ENCODE data around the gene UTP4. TPM values are rescaled to one million over a fixed set of nuclear protein-coding genes. Genes with fewer than 3 reads are reported as not detected.
"Not testable (repeated sequence)": the region's sequence is repeated elsewhere in the genome, so short reads cannot be mapped to it uniquely, and the experiment has no call there.

Gene UTP4
- polyA plus RNA-seq, 6 donors from 2014 or later, result 45.1 to 103 (median 58.6) TPM

- not testable (repeated sequence) for ATAC-seq (ENCODE audit: low read depth in 2 of 2); H3K36me3 Mint-ChIP-seq
These were observed 7.5 kb upstream of the UTP4 start for GRCh38 chr16:69124961-69125360.

GRCh38 chr16:69126221-69126620 is 6.2 kb upstream of the UTP4 start:
- H3K27me3 Mint-ChIP-seq, result no peaks in the 10 kb centered on the region
- peak overlapping the region in 1 of 8 donors; percentile 18 for H3K4me3 Mint-ChIP-seq
- peaks cover 20 to 47% (median 21%) of the 10 kb centered on the region in 3 donors for H3K4me1 Mint-ChIP-seq
- ATAC-seq (ENCODE audit: low read depth in 2 of 2), result no peak
- DNase-seq, result no peak
- no peak overlapping the region for H3K27ac Mint-ChIP-seq
- peaks cover 0 to 4% of the 10 kb centered on the region in 2 donors for H3K36me3 Mint-ChIP-seq
- H3K9me3 Mint-ChIP-seq, result no peaks in the 10 kb centered on the region

More at GRCh38 chr16:69124961-69125360, 7.5 kb upstream of the UTP4 start:
- H3K27me3 Mint-ChIP-seq, H3K27ac Mint-ChIP-seq, H3K4me3 Mint-ChIP-seq, DNase-seq, H3K9me3 Mint-ChIP-seq: not testable (repeated sequence)
- H3K4me1 Mint-ChIP-seq, result peaks cover 14 to 41% (median 16%) of the 10 kb centered on the region in 3 donors

DNA sequence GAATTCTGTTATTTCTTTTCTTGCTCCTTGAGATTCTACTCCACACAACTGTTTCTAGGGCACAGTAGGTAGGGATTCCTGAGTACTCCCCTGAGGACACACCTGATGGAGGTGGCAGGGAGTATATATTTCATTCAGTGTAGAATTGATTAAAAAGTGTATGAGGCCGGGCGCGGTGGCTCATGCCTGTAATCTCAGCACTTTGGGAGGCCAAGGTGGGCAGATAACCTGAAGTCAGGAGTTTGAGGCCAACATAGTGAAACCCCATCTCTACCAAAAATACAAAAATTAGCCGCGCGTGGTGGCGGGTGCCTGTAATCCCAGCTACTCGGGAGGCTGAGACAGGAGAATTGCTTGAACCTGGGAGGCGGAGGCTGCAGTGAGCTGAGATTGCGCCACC is 5.6 kb upstream of the UTP4 start:
- not testable (repeated sequence) for H3K27me3 Mint-ChIP-seq; H3K9me3 Mint-ChIP-seq; H3K4me3 Mint-ChIP-seq; DNase-seq; H3K36me3 Mint-ChIP-seq; ATAC-seq (ENCODE audit: low read depth in 2 of 2)
- Mint-ChIP-seq H3K27ac (peak overlapping the region in 2 of 6 donors; percentile 65 to 74), H3K4me1 (peaks cover 25 to 49% (median 27%) of the 10 kb centered on the region in 3 donors)

DNA sequence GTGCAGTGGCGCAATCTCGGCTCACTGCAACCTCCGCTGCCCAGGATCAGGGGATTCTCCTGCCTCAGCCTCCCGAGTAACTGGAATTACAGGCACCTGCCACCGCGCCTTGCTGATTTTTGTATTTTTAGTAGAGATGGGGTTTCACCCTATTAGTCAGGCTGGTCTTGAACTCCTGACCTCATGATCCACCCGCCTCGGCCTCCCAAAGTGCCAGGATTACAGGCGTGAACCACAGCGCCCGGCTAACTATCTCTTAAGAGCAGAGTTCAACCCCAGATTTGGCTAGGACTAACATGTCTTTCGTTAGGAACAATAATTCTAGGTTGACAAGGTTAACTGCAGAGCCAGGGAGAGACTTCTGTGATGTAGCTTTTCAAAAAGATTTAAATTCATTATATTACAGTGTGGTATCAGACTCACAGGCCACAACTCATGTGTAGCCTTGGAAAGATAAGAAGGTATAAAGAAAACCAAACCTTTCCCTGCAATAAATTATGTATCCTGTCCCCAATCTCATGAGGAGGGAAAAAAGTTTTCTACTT is 4.4 kb upstream of the UTP4 start:
- H3K27ac Mint-ChIP-seq, result no peak overlapping the region
- H3K36me3 Mint-ChIP-seq, result peaks cover 0 to 4% of the 10 kb centered on the region in 2 donors
- H3K4me3 Mint-ChIP-seq, result no peak overlapping the region
- no peaks in the 10 kb centered on the region for H3K27me3 Mint-ChIP-seq
- peaks cover 29 to 55% (median 32%) of the 10 kb centered on the region in 3 donors for H3K4me1 Mint-ChIP-seq
- ATAC-seq (ENCODE audit: low read depth in 2 of 2), result no peak
- H3K9me3 Mint-ChIP-seq, result no peaks in the 10 kb centered on the region
- no peak for DNase-seq

- Mint-ChIP-seq H3K4me1 (peaks cover 40 to 66% (median 45%) of the 10 kb centered on the region in 3 donors), H3K4me3 (peak overlapping the region in 6 of 8 donors; percentile 81 to 99 (median 94)), H3K27ac (peak overlapping the region in 4 of 6 donors; percentile 4 to 96 (median 76)), H3K9me3 (no peaks in the 10 kb centered on the region), H3K36me3 (peaks cover 0 to 4% of the 10 kb centered on the region in 2 donors), H3K27me3 (no peaks in the 10 kb centered on the region)
- DNase-seq (no peak), ATAC-seq (ENCODE audit: low read depth in 2 of 2) (no peak)
These were observed 2.0 kb upstream of the UTP4 start for GRCh38 chr16:69130461-69130860.

DNA sequence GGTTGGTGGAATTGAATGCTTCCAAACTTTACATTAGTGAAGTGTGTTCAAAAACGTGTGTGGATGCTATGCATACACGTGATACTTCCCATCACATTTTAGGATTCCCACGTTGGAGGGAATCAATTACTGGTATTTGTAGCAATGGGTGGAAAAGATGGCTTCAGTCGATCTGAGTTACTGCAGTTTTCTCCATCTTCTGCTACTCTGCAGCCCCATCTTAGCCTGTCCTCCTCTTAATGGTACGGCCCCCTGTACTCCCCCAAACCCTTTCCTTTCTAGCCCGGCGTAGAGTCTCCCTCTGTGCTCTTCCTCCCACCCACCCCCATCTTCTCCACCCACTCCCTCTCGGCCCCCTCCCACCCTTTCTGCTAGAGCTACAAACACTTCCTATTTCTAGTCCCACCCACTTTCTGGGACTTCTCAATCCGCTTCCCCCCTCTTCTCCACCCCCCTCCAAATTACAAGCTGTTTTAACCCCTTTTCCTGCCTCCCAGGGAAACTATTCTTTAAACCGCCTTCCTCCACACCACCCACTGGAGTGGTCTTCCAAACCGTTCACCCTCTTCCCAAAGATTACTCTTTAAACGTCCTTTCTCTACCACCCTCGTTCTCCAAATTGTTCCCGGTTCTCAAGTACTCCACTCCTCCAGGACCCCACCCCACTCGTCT is 1.1 kb upstream of the UTP4 start:
- peaks cover 37 to 62% (median 45%) of the 10 kb centered on the region in 3 donors for H3K4me1 Mint-ChIP-seq
- H3K27ac Mint-ChIP-seq, result peak overlapping the region; percentile 93 to 97 (median 96)
- ATAC-seq (ENCODE audit: low read depth in 2 of 2), result peak; percentile 29
- H3K9me3 Mint-ChIP-seq, result no peaks in the 10 kb centered on the region
- DNase-seq, result peak; percentile 50
- H3K4me3 Mint-ChIP-seq, result peak overlapping the region; percentile 81 to 99 (median 94)
- no peaks in the 10 kb centered on the region for H3K27me3 Mint-ChIP-seq
- peaks cover 0 to 4% of the 10 kb centered on the region in 2 donors for H3K36me3 Mint-ChIP-seq

DNA sequence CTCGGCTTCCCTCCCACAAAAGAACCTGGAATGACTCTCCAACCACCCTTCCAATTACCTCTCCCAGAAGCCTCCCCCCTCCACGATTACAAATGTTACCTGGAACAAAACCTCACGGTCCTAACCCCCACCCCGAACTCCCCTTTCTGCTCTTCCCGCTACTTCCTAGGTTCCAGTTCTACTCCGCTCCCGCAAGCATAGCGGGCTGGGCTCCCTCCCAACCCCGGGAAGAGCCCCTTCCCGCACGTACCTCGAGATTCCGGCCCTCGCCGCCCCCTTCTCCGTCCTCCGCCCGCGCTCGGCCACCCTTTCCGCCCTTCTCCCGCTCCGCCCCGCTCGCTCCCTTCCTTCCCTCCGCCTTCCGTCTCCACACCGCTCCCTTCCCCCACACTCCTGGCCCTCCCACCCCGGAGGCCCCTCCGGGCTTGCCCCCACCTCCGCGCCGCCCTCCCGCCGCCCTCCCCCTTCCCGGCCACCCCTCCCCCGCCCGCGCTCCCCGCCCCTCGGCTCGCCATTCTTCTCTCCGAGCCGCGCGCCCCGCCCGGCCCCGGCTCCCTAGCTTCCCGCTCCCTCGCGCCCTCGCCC is 518 bp upstream of the UTP4 start:
- no peaks in the 10 kb centered on the region for H3K9me3 Mint-ChIP-seq
- H3K36me3 Mint-ChIP-seq, result peaks cover 0 to 4% of the 10 kb centered on the region in 2 donors
- DNase-seq (no peak), ATAC-seq (ENCODE audit: low read depth in 2 of 2) (peak; percentile 45 to 52)
- H3K27me3 Mint-ChIP-seq, result no peaks in the 10 kb centered on the region
- H3K27ac Mint-ChIP-seq, result peak overlapping the region; percentile 93 to 97 (median 96)
- H3K4me3 Mint-ChIP-seq, result peak overlapping the region; percentile 81 to 99 (median 96)
- peaks cover 33 to 56% (median 42%) of the 10 kb centered on the region in 3 donors for H3K4me1 Mint-ChIP-seq

DNA sequence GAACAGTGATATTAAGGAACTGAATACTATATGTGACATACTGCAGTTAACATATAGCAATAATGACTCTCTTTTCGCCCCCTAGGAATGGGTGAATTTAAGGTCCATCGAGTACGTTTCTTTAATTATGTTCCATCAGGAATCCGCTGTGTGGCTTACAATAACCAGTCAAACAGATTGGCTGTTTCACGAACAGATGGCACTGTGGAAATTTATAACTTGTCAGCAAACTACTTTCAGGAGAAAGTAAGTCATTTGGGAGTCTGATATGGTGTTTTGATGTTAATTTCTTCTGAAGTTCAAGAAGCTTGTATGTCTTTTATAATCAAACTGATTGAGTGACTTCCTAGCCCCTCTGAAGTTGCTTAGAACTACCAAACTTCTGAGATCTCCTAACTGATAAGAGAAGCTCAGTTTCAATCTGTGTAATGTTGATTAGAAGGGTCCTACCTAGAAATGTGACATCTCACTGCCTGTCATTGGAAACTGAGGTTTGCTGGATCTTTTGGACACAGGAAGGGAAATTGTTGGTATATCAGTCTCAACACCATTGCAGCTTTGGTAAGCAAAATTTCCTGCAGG is 1.0 kb downstream of the UTP4 start:
- Mint-ChIP-seq H3K36me3 (peaks cover 0 to 5% of the 10 kb centered on the region in 2 donors), H3K4me1 (peaks cover 29 to 48% (median 42%) of the 10 kb centered on the region in 3 donors), H3K9me3 (no peaks in the 10 kb centered on the region), H3K27me3 (no peaks in the 10 kb centered on the region), H3K27ac (peak overlapping the region; percentile 51 to 95 (median 90)), H3K4me3 (peak overlapping the region; percentile 81 to 99 (median 96))
- ATAC-seq (ENCODE audit: low read depth in 2 of 2) (no peak), DNase-seq (no peak)

DNA sequence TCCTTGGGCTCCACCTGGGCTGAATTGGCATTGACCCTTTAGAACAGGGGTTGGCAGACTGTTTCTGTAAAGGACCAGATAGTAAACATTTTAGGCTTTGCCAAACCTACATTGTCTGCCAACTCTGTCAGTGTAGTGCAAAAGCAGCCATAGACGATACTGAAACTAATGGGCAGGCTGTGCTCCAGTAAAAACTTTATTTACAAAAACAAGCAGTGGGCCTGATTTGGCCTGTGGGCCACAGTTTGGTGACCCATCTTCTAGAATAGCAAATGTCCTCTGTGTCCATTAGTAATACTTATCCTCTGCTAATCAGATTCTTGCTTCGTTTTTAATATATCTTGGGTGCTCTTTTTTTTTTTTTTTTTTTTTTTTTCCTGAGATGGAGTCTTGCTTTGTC is 6.2 kb downstream of the UTP4 start:
- no peak for DNase-seq
- H3K4me1 Mint-ChIP-seq, result peaks cover 11 to 12% (median 11%) of the 10 kb centered on the region in 3 donors
- no peaks in the 10 kb centered on the region for H3K27me3 Mint-ChIP-seq
- no peak for ATAC-seq (ENCODE audit: low read depth in 2 of 2)
- peaks cover 28% of the 10 kb centered on the region in 2 donors for H3K36me3 Mint-ChIP-seq
- no peaks in the 10 kb centered on the region for H3K9me3 Mint-ChIP-seq
- H3K4me3 Mint-ChIP-seq, result peak overlapping the region in 1 of 8 donors; percentile 53
- H3K27ac Mint-ChIP-seq, result no peak overlapping the region

DNA sequence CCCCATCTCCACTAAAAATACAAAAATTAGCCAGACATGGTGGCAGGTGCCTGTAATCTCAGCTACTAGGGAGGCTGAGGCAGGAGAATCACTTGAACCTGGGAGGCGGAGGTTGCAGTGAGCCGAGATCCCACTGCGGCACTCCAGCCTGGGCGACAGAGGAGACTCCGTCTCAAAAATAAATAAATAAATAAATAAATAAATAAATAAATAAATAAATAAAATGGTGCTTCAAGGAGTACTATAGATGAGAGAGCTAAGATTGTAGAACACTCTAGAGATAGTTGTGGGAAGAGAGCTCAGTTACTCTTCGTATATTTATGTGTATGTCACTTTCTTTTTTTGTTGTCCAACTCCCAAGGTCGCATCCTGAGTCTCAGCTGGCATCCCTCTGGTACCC is 7.0 kb downstream of the UTP4 start:
- not testable (repeated sequence) for ATAC-seq (ENCODE audit: low read depth in 2 of 2); H3K27ac Mint-ChIP-seq; DNase-seq; H3K9me3 Mint-ChIP-seq; H3K27me3 Mint-ChIP-seq; H3K4me1 Mint-ChIP-seq; H3K4me3 Mint-ChIP-seq
- H3K36me3 Mint-ChIP-seq, result peaks cover 29 to 30% of the 10 kb centered on the region in 2 donors

- peaks cover 0 to 5% (median 3%) of the 10 kb centered on the region in 3 donors for H3K4me1 Mint-ChIP-seq
- H3K27me3 Mint-ChIP-seq, result no peaks in the 10 kb centered on the region
- H3K36me3 Mint-ChIP-seq, result peaks cover 29 to 32% of the 10 kb centered on the region in 2 donors
- H3K9me3 Mint-ChIP-seq, result no peaks in the 10 kb centered on the region
- H3K4me3 Mint-ChIP-seq, result no peak overlapping the region
- ATAC-seq (ENCODE audit: low read depth in 2 of 2), result no peak
- no peak overlapping the region for H3K27ac Mint-ChIP-seq
- no peak for DNase-seq
These were observed 8.6 kb downstream of the UTP4 start for GRCh38 chr16:69141014-69141413.

DNA sequence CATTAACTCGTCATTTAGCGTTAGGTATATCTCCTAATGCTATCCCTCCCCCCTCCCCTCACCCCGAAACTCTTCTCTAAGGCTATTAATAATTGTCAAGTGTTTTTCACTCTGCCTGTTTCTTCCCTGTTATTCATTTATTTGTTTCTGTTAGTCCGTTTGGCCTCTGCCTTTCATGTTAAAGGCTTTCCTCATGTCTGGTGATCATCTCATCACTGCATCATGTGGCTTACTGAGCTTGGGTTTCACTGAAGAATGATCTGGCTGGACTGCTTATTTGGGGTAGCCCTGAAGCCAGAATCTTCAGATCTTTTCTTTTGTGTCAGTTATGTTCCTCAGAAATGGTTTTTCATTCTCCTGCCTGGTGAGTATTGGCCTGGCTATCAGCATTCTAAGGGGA is 9.5 kb downstream of the UTP4 start:
- Mint-ChIP-seq H3K9me3 (no peaks in the 10 kb centered on the region), H3K36me3 (peaks cover 29 to 32% of the 10 kb centered on the region in 2 donors), H3K4me3 (peak overlapping the region in 1 of 8 donors; percentile 27)

DNA sequence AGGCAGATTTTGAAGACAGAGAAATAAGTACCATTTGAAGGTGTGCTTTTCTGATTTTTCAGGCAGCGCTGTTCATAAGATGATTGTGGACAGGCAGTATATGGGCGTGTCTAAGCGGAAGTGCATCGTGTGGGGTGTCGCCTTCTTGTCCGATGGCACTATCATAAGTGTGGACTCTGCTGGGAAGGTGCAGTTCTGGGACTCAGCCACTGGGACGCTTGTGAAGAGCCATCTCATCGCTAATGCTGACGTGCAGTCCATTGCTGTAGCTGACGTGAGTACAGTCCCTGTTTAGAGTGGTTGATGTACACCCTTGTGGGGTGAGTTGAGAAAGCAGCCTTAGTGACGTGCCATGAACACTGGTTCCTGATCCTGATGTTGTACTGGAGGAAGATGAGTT is 10.7 kb downstream of the UTP4 start:
- Mint-ChIP-seq H3K4me1 (peaks cover 0 to 3% (median 0%) of the 10 kb centered on the region in 3 donors), H3K4me3 (no peak overlapping the region), H3K9me3 (no peaks in the 10 kb centered on the region), H3K27me3 (no peaks in the 10 kb centered on the region), H3K36me3 (peaks cover 27 to 29% of the 10 kb centered on the region in 2 donors), H3K27ac (no peak overlapping the region)
- ATAC-seq (ENCODE audit: low read depth in 2 of 2), result no peak
- DNase-seq, result no peak

More for the DNA sequence above, 9.5 kb downstream of the UTP4 start:
- ATAC-seq (ENCODE audit: low read depth in 2 of 2) (no peak), DNase-seq (no peak)
- Mint-ChIP-seq H3K27me3 (no peaks in the 10 kb centered on the region), H3K27ac (no peak overlapping the region), H3K4me1 (peaks cover 0 to 5% (median 3%) of the 10 kb centered on the region in 3 donors)
